Mucosa of descending colon (tissue), 3 donors: ENCODE results near the gene FAM107B. TPM values are rescaled to one million over a fixed set of nuclear protein-coding genes. Genes with fewer than 3 reads are reported as not detected.

Experiments
- ATAC-seq: fragments of 200-7000 bp; cut with Tn5 transposase; one replicate; pipeline ENCODE4 v1.9.1; 2020; ENCODE audit warnings: mild to moderate bottlenecking, moderate library complexity
- DNase-seq, 3 donors: peaks; one replicate each; pipeline ENCODE4 v3.0.0-alpha.2; 2020
- H3K36me3 ChIP-seq: fragments of 200-600 bp; one replicate; pipeline ENCODE4 v1.8.0; 2021; ENCODE audit warnings: low read depth, mild to moderate bottlenecking
- H3K4me1 ChIP-seq: fragments of 200-600 bp; one replicate; pipeline ENCODE4 v1.8.0; 2021; ENCODE audit warnings: low read depth, mild to moderate bottlenecking
- H3K4me3 ChIP-seq: fragments of 200-600 bp; one replicate; pipeline ENCODE4 v1.8.0; 2021; ENCODE audit warnings: mild to moderate bottlenecking
- H3K9me3 ChIP-seq: fragments of 200-600 bp; one replicate; pipeline ENCODE4 v1.8.0; 2021; ENCODE audit warnings: mild to moderate bottlenecking
- CTCF ChIP-seq: fragments of 200-600 bp; IDR thresholded peaks from one replicate; pipeline ENCODE4 v1.8.0; 2022; ENCODE audit warnings: antibody characterized with exemption, mild to moderate bottlenecking
- intact Hi-C, 2 donors: fragments of 100-400 bp; cut with DNase I in 1 of 2; cut with micrococcal nuclease in 1 of 2; formaldehyde crosslinking; loops; one replicate each; pipeline versions ENCODE4 v1.11.0 to v1.11.1; 2022; cut with DNase I, micrococcal nuclease
- total RNA-seq, 3 donors: library from RNA; stranded (reverse); fragmentation: NEBNext Ultra II Directional in 2 of 3; extraction: Animal tissue kit (Norgen Biotek cat#: 25700) in 2 of 3; gene quantifications; one replicate each; pipeline versions ENCODE4 v1.2.1 to v1.2.4, GENCODE V29; 2021 to 2023
- donor health status: DM: no; HTN: no; CAD: no; lungs with moderate emphysema.
- donor health status: DM: no; HTN: no; CAD: no.
- donor health status: DM: no; HTN: yes; CAD: no.

The FAM107B gene
- total RNA-seq, 3 donors from 2014 or later: 45.6 to 77.7 (median 76.9) TPM

DNA sequence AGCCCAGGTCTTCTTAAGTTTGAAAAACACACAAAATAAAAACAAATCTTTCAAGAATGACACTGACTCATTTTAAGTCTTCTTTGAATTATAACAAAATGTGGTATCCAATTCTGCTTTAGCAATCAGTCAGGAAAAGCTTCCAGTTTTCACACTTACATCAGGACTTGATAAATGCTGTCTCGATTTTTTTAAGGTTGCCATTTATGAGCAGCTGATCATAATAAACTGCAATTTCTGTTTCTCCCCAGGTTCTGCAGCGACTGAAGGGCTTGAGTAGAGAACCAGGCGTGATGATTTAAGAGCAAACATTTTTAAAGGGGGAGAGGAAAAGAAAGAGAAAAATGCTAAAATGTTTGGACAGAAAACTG is 71.1 kb downstream of the FAM107B start:
- no peaks in the 10 kb centered on the region for H3K36me3 ChIP-seq
- no peak overlapping the region for H3K4me3 ChIP-seq
- intact Hi-C loops: no loop called here
- DNase-seq (no peak), ATAC-seq (no peak)
- no peaks in the 10 kb centered on the region for H3K4me1 ChIP-seq
- H3K9me3 ChIP-seq: no peaks in the 10 kb centered on the region
- no peak for TF ChIP-seq CTCF

DNA sequence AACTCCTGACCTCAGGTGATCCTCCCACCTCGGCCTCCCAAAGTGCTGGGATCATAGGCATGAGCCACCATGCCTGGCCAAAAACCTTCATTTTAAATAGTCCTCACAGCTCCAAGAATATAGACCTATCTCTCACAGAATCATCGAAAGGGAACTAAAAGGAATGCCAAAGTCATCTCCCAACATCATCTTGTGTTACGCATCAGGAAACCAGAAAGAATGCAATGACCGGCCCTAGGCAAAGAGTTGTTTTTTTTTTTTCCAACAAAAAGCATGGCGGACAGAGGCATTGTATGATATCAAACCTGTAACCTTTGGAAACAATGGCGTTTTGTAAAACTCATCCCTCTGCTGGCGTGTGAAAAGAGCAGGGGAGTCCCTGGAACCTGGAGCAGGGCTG is 73.2 kb downstream of the FAM107B start:
- ATAC-seq: no peak
- intact Hi-C loops: no loop called here

GRCh38 chr10:14700546-14700945 is 74.2 kb downstream of the FAM107B start:
- H3K9me3 ChIP-seq: no peaks in the 10 kb centered on the region
- H3K4me1 ChIP-seq: no peaks in the 10 kb centered on the region
- DNase-seq: no peak
- intact Hi-C loops: no loop called here
- TF ChIP-seq CTCF: no peak
- H3K36me3 ChIP-seq: no peaks in the 10 kb centered on the region
- ATAC-seq: no peak
- no peak overlapping the region for H3K4me3 ChIP-seq

More for the DNA sequence above, 73.2 kb downstream of the FAM107B start:
- no peaks in the 10 kb centered on the region for H3K9me3 ChIP-seq
- no peak overlapping the region for H3K4me3 ChIP-seq
- no peaks in the 10 kb centered on the region for H3K36me3 ChIP-seq
- no peaks in the 10 kb centered on the region for H3K4me1 ChIP-seq
- DNase-seq: no peak
- no peak for TF ChIP-seq CTCF

- TF ChIP-seq CTCF: no peak
- Histone ChIP-seq H3K36me3 (no peaks in the 10 kb centered on the region), H3K9me3 (no peaks in the 10 kb centered on the region), H3K4me1 (no peaks in the 10 kb centered on the region), H3K4me3 (no peak overlapping the region)
- intact Hi-C loops: no loop called here
- no peak for ATAC-seq
- DNase-seq: no peak
These were observed 75.2 kb downstream of the FAM107B start for GRCh38 chr10:14699482-14699881.

- no peaks in the 10 kb centered on the region for H3K9me3 ChIP-seq
- no peak for TF ChIP-seq CTCF
- H3K4me3 ChIP-seq: no peak overlapping the region
- H3K4me1 ChIP-seq: no peaks in the 10 kb centered on the region
- DNase-seq: no peak
- no peaks in the 10 kb centered on the region for H3K36me3 ChIP-seq
- intact Hi-C loops: no loop called here
- ATAC-seq: no peak
These were observed 75.9 kb downstream of the FAM107B start for GRCh38 chr10:14698829-14699170.

DNA sequence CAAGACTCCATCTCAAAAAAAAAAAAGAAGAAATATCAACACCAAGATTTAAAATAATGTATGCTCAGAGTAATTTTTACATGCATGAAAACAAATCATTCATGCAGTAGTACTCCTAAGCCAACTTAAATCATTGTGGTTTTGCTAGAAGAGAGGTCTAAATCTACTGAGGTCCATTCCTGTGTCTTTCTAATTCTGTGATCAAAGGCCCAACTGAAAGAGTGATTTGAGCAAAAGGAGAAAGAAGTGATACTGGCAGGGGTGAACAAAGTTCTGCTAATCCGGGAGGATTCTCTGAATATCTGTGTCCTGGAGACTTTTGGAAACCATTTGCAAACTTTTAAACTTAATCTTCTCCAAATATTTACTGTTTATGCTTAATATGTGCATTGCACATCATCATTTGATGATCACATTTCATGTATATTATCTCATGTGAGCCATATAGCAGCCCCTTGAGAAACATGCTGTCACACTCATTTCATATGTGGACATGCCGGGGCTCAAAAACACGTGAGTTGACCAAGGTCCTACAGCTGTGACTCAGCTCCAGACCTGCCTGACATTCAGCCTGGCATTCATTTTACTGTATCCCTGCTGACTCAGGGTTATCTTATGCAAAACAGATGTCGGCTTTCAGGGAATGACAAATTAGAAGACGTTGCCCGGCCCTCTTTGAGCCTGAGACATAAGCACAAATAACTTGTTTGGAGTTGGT is 76.4 kb downstream of the FAM107B start:
- no peak for TF ChIP-seq CTCF
- no peaks in the 10 kb centered on the region for H3K4me1 ChIP-seq
- H3K9me3 ChIP-seq: no peaks in the 10 kb centered on the region
- ATAC-seq (no peak), DNase-seq (no peak)
- no peak overlapping the region for H3K4me3 ChIP-seq
- intact Hi-C loops: no loop called here
- H3K36me3 ChIP-seq: no peaks in the 10 kb centered on the region
